Measurements from ENCODE around the gene PLAC8.

GRCh38 chr4:83150653-83151330 lies 36.3 kb upstream of the PLAC8 start:
- TF ChIP-seq SUZ12 (IDR thresholded peaks at IDR 0.05; ENCODE audit: extremely low read depth, insufficient read depth, insufficient read length) (no peak), YY1 (IDR thresholded peaks at IDR 0.05; ENCODE audit: insufficient read depth, insufficient read length) (no peak), ZNF274 (IDR thresholded peaks at IDR 0.05; ENCODE audit: low read depth, low read length) (no peak)

Measured in NT2/D1 (cell line).